GM12874 (cell line): ENCODE data around the gene DCTN1.

Source experiments
- TF ChIP-seq, protein P1 (sequence below): IDR thresholded peaks from 2 replicates; pipeline ENCODE4 v1.5.1; 2011; ENCODE audit warnings: low read depth, mild to moderate bottlenecking, control low read depth, low read length, moderate library complexity; ENCODE audit not compliant: insufficient read depth

Gene DCTN1

DNA sequence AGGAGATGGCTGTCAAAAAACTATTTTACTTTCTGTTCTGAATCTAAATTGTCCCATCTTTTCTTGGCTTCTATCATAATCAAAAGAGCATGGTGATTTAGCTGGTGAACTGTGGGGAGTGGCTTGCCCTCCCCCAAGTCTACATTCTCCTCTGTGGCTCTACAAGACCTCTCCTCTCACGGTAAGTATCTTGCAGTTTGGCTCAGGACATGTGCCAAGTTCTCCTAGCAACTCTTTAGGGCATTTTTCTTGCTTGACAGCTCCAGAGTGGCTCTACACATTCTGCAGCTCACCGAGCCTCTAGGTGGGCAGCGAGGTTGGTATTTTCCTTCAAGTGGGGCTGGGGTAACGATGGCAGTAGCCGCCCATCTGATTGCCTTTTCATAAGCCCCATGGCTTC lies 66.0 kb downstream of the DCTN1 start:
- TF ChIP-seq, protein P1, sequence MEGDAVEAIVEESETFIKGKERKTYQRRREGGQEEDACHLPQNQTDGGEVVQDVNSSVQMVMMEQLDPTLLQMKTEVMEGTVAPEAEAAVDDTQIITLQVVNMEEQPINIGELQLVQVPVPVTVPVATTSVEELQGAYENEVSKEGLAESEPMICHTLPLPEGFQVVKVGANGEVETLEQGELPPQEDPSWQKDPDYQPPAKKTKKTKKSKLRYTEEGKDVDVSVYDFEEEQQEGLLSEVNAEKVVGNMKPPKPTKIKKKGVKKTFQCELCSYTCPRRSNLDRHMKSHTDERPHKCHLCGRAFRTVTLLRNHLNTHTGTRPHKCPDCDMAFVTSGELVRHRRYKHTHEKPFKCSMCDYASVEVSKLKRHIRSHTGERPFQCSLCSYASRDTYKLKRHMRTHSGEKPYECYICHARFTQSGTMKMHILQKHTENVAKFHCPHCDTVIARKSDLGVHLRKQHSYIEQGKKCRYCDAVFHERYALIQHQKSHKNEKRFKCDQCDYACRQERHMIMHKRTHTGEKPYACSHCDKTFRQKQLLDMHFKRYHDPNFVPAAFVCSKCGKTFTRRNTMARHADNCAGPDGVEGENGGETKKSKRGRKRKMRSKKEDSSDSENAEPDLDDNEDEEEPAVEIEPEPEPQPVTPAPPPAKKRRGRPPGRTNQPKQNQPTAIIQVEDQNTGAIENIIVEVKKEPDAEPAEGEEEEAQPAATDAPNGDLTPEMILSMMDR = no peak

DNA sequence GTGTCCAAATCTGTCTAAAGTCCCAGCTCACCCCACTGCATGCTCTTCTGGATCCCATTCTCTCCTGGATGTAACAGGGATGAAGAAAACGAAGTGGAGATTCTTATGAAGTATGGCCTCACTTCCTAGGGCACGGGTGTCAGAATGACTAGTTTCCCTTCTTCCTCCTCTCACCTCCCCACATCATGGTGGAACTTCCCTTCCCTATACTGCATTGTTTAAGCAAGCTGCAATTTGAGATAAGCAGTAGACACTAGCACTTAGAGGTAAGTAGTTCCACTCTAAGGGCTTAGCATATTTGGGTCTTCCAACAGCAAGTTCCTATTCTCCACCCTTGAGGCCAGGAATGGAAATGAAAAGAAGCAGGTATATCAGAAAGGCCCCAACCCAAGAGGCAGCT lies 66.6 kb downstream of the DCTN1 start:
- TF ChIP-seq, protein P1 = no peak

DNA sequence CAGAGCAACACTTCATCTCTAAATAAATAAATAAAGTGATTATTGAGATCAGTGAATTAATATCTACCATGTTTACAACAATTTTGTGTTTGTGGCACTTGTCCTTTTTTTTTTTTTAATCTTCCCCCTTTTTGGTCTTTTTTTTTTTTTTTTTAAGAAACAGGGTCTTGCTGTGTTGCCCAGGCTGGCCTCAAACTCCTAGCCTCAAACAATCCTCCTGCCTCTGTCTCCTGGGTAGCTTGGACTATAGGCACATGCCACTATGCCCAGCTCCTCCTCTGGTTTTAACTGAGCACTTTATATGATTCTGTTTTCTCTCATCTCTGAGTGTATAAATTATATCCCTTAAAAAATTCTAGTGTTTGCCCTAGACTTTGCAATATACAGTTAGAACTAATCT lies 67.2 kb downstream of the DCTN1 start:
- TF ChIP-seq, protein P1 = no peak
